ENCODE data around the gene PCDH12.

DNA sequence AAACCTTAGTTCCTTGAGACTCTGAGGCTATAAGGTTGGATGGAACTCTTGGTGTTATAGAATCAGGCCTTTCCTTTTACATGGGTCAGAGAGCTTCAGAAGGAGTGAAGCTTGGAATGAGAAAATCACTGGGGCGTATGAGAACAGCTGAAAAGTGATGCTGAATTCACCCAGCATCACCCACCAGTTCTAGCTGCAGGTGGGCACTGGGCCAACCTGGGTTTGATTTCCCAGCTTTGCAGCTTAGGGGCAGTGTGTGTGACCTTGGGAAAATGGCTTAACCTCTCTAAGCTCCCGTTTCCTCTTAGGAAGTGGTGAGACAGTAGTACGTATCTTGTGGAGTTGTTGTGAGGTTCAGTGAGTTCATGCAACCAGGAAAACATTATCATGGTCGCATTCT lies 10.7 kb downstream of the PCDH12 start:
- TF ChIP-seq, protein P1, sequence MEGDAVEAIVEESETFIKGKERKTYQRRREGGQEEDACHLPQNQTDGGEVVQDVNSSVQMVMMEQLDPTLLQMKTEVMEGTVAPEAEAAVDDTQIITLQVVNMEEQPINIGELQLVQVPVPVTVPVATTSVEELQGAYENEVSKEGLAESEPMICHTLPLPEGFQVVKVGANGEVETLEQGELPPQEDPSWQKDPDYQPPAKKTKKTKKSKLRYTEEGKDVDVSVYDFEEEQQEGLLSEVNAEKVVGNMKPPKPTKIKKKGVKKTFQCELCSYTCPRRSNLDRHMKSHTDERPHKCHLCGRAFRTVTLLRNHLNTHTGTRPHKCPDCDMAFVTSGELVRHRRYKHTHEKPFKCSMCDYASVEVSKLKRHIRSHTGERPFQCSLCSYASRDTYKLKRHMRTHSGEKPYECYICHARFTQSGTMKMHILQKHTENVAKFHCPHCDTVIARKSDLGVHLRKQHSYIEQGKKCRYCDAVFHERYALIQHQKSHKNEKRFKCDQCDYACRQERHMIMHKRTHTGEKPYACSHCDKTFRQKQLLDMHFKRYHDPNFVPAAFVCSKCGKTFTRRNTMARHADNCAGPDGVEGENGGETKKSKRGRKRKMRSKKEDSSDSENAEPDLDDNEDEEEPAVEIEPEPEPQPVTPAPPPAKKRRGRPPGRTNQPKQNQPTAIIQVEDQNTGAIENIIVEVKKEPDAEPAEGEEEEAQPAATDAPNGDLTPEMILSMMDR (IDR thresholded peaks at IDR 0.05) = no peak
- no peak for TF ChIP-seq POLR2A (IDR thresholded peaks at IDR 0.05)

Measured in vagina (tissue), 2 donors.